Suprapubic skin (tissue), 4 donors: Measurements from ENCODE around the gene E4F1. TPM values are rescaled to one million over a fixed set of nuclear protein-coding genes. Genes with fewer than 3 reads are reported as not detected.

Experiments used
- DNase-seq, 2 donors: peaks; one replicate each; pipeline ENCODE4 v3.0.0-alpha.2; 2019; ENCODE audit warnings: low spot score in 2 of 2
- H3K27ac ChIP-seq: fragments of 200-600 bp; sonication (generic); one replicate; pipeline ENCODE4 v1.5.1; 2019
- H3K27me3 ChIP-seq: fragments of 200-600 bp; sonication (generic); one replicate; pipeline ENCODE4 v1.5.1; 2019
- H3K36me3 ChIP-seq: fragments of 200-600 bp; sonication (generic); one replicate; pipeline ENCODE4 v1.5.1; 2019
- H3K4me1 ChIP-seq: fragments of 200-600 bp; sonication (generic); one replicate; pipeline ENCODE4 v1.5.1; 2019
- H3K4me3 ChIP-seq: fragments of 200-600 bp; sonication (generic); one replicate; pipeline ENCODE4 v1.5.1; 2019; ENCODE audit warnings: mild to moderate bottlenecking
- H3K9me3 ChIP-seq: fragments of 200-600 bp; sonication (generic); one replicate; pipeline ENCODE4 v1.5.1; 2019
- EP300 ChIP-seq: sonication (generic); formaldehyde crosslinking; IDR thresholded peaks from one replicate; pipeline ENCODE4 v1.6.1; 2017; ENCODE audit warnings: antibody characterized with exemption
- POLR2A ChIP-seq, 2 donors: fragments of 450-650 bp; IDR thresholded peaks; one replicate each; pipeline ENCODE4 v1.6.1; 2017; ENCODE audit warnings: antibody characterized with exemption in 2 of 2, mild to moderate bottlenecking in 2 of 2, moderate library complexity in 2 of 2
- POLR2AphosphoS5 ChIP-seq, 3 donors: sonication (generic); formaldehyde crosslinking; IDR thresholded peaks; one replicate each; pipeline ENCODE4 v1.6.1; 2017; ENCODE audit warnings: antibody characterized with exemption in 3 of 3
- WGBS: methylation state at CpG from one replicate; pipeline ENCODE4 v1.1.5; 2018; 5-methylcytosine and 5-hydroxymethylcytosine counted together
- total RNA-seq, 4 donors: library from RNA; depleted of rRNA; stranded (reverse); fragments of >200 nt; gene quantifications; one replicate each; pipeline ENCODE4 v1.1.0, GENCODE V29; 2016
- TF ChIP-seq, protein P1 (sequence below), 2 donors: fragments of 200-600 bp in 1 of 2; fragments of 450-650 bp in 1 of 2; sonication (generic) in 1 of 2; IDR thresholded peaks; one replicate each; pipeline ENCODE4 v1.5.1; 2016 to 2019; ENCODE audit warnings: antibody characterized with exemption in 2 of 2, mild to moderate bottlenecking in 1 of 2, moderate library complexity in 1 of 2

The E4F1 gene
- total RNA-seq, 4 donors from 2014 or later, result 42.1 to 79.3 (median 54.2) TPM

- Histone ChIP-seq H3K4me3 (no peak overlapping the region), H3K9me3 (no peaks in the 10 kb centered on the region), H3K27ac (no peak overlapping the region), H3K36me3 (no peaks in the 10 kb centered on the region), H3K27me3 (no peaks in the 10 kb centered on the region), H3K4me1 (peaks cover 36% of the 10 kb centered on the region)
- DNase-seq, result no peak
- WGBS, result 88% methylated on average over 7 of the region's 15 CpGs
- TF ChIP-seq, protein P1, sequence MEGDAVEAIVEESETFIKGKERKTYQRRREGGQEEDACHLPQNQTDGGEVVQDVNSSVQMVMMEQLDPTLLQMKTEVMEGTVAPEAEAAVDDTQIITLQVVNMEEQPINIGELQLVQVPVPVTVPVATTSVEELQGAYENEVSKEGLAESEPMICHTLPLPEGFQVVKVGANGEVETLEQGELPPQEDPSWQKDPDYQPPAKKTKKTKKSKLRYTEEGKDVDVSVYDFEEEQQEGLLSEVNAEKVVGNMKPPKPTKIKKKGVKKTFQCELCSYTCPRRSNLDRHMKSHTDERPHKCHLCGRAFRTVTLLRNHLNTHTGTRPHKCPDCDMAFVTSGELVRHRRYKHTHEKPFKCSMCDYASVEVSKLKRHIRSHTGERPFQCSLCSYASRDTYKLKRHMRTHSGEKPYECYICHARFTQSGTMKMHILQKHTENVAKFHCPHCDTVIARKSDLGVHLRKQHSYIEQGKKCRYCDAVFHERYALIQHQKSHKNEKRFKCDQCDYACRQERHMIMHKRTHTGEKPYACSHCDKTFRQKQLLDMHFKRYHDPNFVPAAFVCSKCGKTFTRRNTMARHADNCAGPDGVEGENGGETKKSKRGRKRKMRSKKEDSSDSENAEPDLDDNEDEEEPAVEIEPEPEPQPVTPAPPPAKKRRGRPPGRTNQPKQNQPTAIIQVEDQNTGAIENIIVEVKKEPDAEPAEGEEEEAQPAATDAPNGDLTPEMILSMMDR (IDR thresholded peaks at IDR 0.05), result no peak
- no peak for TF ChIP-seq POLR2AphosphoS5 (IDR thresholded peaks at IDR 0.05)
- no peak for TF ChIP-seq EP300
- no peak for TF ChIP-seq POLR2A (IDR thresholded peaks at IDR 0.05)
These were observed 47.4 kb downstream of the E4F1 start for GRCh38 chr16:2270588-2271470.

- 95% methylated on average over 10 of the region's 14 CpGs for WGBS
- Histone ChIP-seq H3K4me1 (peaks cover 27% of the 10 kb centered on the region), H3K4me3 (no peak overlapping the region), H3K9me3 (no peaks in the 10 kb centered on the region), H3K27me3 (no peaks in the 10 kb centered on the region), H3K27ac (no peak overlapping the region), H3K36me3 (no peaks in the 10 kb centered on the region)
- TF ChIP-seq, protein P1 (IDR thresholded peaks at IDR 0.05), result no peak
- TF ChIP-seq POLR2A (IDR thresholded peaks at IDR 0.05) (no peak), EP300 (no peak), POLR2AphosphoS5 (IDR thresholded peaks at IDR 0.05) (no peak)
- DNase-seq, result no peak
These were observed 48.6 kb downstream of the E4F1 start for GRCh38 chr16:2271848-2272461.

GRCh38 chr16:2273484-2273883 lies 50.1 kb downstream of the E4F1 start:
- Histone ChIP-seq H3K27me3 (no peaks in the 10 kb centered on the region), H3K4me1 (peaks cover 25% of the 10 kb centered on the region), H3K4me3 (no peak overlapping the region), H3K9me3 (no peaks in the 10 kb centered on the region), H3K36me3 (peaks cover 5% of the 10 kb centered on the region), H3K27ac (no peak overlapping the region)
- DNase-seq, result no peak
- TF ChIP-seq POLR2AphosphoS5 (IDR thresholded peaks at IDR 0.05) (no peak), EP300 (no peak), POLR2A (IDR thresholded peaks at IDR 0.05) (no peak)
- TF ChIP-seq, protein P1 (IDR thresholded peaks at IDR 0.05), result no peak
- 90% methylated on average over 2 of the region's 16 CpGs for WGBS

DNA sequence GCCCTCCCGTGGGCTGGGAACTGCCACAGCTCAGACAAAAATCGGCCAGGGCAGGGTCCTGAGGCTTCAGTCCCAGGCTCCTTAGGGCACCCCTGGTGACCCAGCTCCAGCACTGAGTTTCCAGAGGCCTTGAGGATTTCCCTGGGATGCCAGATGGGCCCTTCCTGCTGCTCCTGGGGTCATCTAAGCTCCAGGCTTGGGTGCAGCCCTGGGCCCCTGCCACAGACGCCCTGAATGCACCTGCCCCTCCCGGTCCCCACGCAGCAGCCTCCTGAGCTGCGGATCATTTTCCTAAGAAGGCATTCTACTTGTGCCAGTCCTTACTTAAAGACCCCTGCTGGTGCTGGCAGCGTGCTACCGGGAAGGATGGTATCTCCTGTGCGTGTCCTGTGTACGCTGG lies 50.5 kb downstream of the E4F1 start:
- no peaks in the 10 kb centered on the region for H3K27me3 ChIP-seq
- TF ChIP-seq, protein P1 (IDR thresholded peaks at IDR 0.05), result no peak
- TF ChIP-seq POLR2A (IDR thresholded peaks at IDR 0.05) (no peak), POLR2AphosphoS5 (IDR thresholded peaks at IDR 0.05) (no peak), EP300 (no peak)
- WGBS, result 82% methylated on average over 8 of the region's 10 CpGs
- H3K27ac ChIP-seq, result no peak overlapping the region
- H3K9me3 ChIP-seq, result no peaks in the 10 kb centered on the region
- DNase-seq, result no peak
- H3K36me3 ChIP-seq, result peaks cover 5% of the 10 kb centered on the region
- H3K4me1 ChIP-seq, result peaks cover 24% of the 10 kb centered on the region
- H3K4me3 ChIP-seq, result no peak overlapping the region
